ENCODE results near the gene ST3GAL3.

Gene ST3GAL3

DNA sequence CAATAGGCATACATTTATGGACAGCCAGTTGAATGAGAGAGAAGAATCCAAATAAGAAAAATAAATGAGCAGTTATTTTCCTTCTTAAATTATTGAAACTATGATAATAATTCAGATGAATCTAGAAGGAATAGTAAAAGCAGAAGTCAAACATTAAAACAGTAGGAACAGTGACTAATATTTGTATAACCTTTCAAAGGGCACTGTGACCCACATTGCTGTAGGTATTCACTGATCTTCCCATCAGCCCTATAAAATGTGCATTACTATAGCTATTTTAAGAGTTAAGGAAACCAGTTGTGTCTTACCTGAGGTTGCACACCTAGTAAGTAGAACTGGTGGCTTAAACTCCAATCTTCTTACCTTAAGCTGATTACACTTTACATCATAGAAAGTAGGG is 123.5 kb downstream of the ST3GAL3 start (continued):
- TF ChIP-seq ZNF626 (tag by site-specific recombination; IDR thresholded peaks at IDR 0.05) (no peak), KLF10 (tag by site-specific recombination; IDR thresholded peaks at IDR 0.05) (no peak), ZNF501 (tag by site-specific recombination; IDR thresholded peaks at IDR 0.05) (no peak)

GRCh38 chr1:43831851-43832250 is 124.5 kb downstream of the ST3GAL3 start:
- H3K4me1 ChIP-seq (ENCODE audit: control insufficient read depth, insufficient read depth, low read length), result peaks cover 17% of the 10 kb centered on the region
- no peak overlapping the region for H3K27ac ChIP-seq (ENCODE audit: extremely low read depth, low read depth, low read length)
- POLR2A ChIA-PET, result no interaction called here
- no peaks in the 10 kb centered on the region for H3K36me3 ChIP-seq (ENCODE audit: control insufficient read depth in 2 of 2, insufficient read depth in 1 of 2, low read length in 2 of 2)
- TF ChIP-seq ZNF132 (tag by site-specific recombination; IDR thresholded peaks at IDR 0.05; ENCODE audit: borderline replicate concordance), result no peak
- TF ChIP-seq SETDB1 (IDR thresholded peaks at IDR 0.05; ENCODE audit: insufficient read length, low read length), result no peak
- no peak for TF ChIP-seq ZBTB26 (tag by site-specific recombination; optimal IDR thresholded peaks at IDR 0.05)
- TF ChIP-seq GFI1B (tag by site-specific recombination; IDR thresholded peaks at IDR 0.05), result no peak
- TF ChIP-seq ZNF354C (tag by site-specific recombination; IDR thresholded peaks at IDR 0.05; ENCODE audit: borderline replicate concordance, low read depth), result no peak
- TF ChIP-seq ZNF174 (tag by site-specific recombination; IDR thresholded peaks at IDR 0.05), result no peak
- CTCF ChIA-PET, result no interaction called here
- H3K4me3 ChIP-seq (ENCODE audit: low read depth, low read length), result no peak overlapping the region
- H3K9me3 ChIP-seq (ENCODE audit: control insufficient read depth, insufficient read depth, low read depth, low read length), result no peaks in the 10 kb centered on the region

- TF ChIP-seq, protein P1, sequence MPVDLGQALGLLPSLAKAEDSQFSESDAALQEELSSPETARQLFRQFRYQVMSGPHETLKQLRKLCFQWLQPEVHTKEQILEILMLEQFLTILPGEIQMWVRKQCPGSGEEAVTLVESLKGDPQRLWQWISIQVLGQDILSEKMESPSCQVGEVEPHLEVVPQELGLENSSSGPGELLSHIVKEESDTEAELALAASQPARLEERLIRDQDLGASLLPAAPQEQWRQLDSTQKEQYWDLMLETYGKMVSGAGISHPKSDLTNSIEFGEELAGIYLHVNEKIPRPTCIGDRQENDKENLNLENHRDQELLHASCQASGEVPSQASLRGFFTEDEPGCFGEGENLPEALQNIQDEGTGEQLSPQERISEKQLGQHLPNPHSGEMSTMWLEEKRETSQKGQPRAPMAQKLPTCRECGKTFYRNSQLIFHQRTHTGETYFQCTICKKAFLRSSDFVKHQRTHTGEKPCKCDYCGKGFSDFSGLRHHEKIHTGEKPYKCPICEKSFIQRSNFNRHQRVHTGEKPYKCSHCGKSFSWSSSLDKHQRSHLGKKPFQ (tag by site-specific recombination; IDR thresholded peaks at IDR 0.05), result no peak
- TF ChIP-seq ZNF202 (tag by site-specific recombination; IDR thresholded peaks at IDR 0.05; ENCODE audit: borderline replicate concordance) (no peak), SCRT2 (tag by site-specific recombination; IDR thresholded peaks at IDR 0.05) (peak; percentile 50; the same call in 1 of the 2 replicates), YY2 (tag by site-specific recombination; IDR thresholded peaks at IDR 0.05) (no peak), ZNF155 (tag by site-specific recombination; IDR thresholded peaks at IDR 0.05) (no peak), ZNF404 (tag by site-specific recombination; IDR thresholded peaks at IDR 0.05) (no peak)
- TF ChIP-seq, protein P2, sequence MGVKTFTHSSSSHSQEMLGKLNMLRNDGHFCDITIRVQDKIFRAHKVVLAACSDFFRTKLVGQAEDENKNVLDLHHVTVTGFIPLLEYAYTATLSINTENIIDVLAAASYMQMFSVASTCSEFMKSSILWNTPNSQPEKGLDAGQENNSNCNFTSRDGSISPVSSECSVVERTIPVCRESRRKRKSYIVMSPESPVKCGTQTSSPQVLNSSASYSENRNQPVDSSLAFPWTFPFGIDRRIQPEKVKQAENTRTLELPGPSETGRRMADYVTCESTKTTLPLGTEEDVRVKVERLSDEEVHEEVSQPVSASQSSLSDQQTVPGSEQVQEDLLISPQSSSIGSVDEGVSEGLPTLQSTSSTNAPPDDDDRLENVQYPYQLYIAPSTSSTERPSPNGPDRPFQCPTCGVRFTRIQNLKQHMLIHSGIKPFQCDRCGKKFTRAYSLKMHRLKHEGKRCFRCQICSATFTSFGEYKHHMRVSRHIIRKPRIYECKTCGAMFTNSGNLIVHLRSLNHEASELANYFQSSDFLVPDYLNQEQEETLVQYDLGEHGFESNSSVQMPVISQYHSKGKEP (tag by site-specific recombination; IDR thresholded peaks at IDR 0.05), result no peak
- H3K9me3 ChIP-seq (ENCODE audit: control insufficient read depth, insufficient read depth, low read depth, low read length), result no peaks in the 10 kb centered on the region
- no peak overlapping the region for H3K27ac ChIP-seq (ENCODE audit: extremely low read depth, low read depth, low read length)
- ChIA-PET POLR2A (no interaction called here), CTCF (no interaction called here)
- H3K4me3 ChIP-seq (ENCODE audit: low read depth, low read length), result no peak overlapping the region
- H3K36me3 ChIP-seq (ENCODE audit: control insufficient read depth in 2 of 2, insufficient read depth in 1 of 2, low read length in 2 of 2), result no peaks in the 10 kb centered on the region
- H3K4me1 ChIP-seq (ENCODE audit: control insufficient read depth, insufficient read depth, low read length), result peaks cover 21% of the 10 kb centered on the region
Measured at GRCh38 chr1:43832255-43832654, 124.9 kb downstream of the ST3GAL3 start.

DNA sequence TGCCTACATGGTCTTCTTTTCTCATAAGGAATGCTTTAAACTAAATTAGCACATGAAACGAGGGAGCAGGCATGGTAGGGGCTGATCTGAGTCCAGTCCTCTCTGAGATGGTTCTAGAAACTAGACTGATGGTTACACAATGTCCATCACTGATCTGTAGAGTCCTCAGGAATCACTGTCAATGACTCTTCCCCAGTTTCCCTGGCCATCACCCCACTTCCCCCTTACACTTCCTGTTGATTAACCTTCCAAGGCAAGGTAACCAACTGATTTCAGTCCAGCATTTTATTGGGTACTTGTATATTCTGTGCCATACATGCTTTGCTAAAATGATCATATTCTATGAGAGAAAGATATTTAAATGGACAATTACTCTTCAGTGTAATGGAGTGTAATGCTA is 125.7 kb downstream of the ST3GAL3 start:
- ChIA-PET CTCF (interaction anchor here (0.6 kb wide), 1 partner anchor 14 kb away, joined by 3 read pairs; no protein-coding TSS in a partner anchor), POLR2A (no interaction called here)
- H3K27ac ChIP-seq (ENCODE audit: extremely low read depth, low read depth, low read length), result no peak overlapping the region
- TF ChIP-seq YY1 (tag by site-specific recombination; IDR thresholded peaks at IDR 0.05), result no peak
- no peak for TF ChIP-seq SCRT1 (tag by site-specific recombination; IDR thresholded peaks at IDR 0.05; ENCODE audit: borderline replicate concordance)
- no peak for TF ChIP-seq KLF1 (tag by site-specific recombination; IDR thresholded peaks at IDR 0.05)
- no peak for TF ChIP-seq KLF8 (tag by site-specific recombination; IDR thresholded peaks at IDR 0.05)
- no peak for TF ChIP-seq PBX3 (CRISPR knock-in tag; IDR thresholded peaks at IDR 0.05)
- TF ChIP-seq ZNF266 (tag by site-specific recombination; IDR thresholded peaks at IDR 0.05; ENCODE audit: low read depth), result no peak
- TF ChIP-seq ZNF416 (tag by site-specific recombination; IDR thresholded peaks at IDR 0.05), result no peak
- no peak for TF ChIP-seq ZNF791 (tag by site-specific recombination; IDR thresholded peaks at IDR 0.05)
- no peak for TF ChIP-seq ZNF140 (tag by site-specific recombination; IDR thresholded peaks at IDR 0.05)
- no peak for TF ChIP-seq SP7 (tag by site-specific recombination; IDR thresholded peaks at IDR 0.05)
- no peak for TF ChIP-seq ZNF76 (tag by site-specific recombination; IDR thresholded peaks at IDR 0.05; ENCODE audit: borderline replicate concordance, low read depth)

More for the DNA sequence above, 125.7 kb downstream of the ST3GAL3 start:
- Histone ChIP-seq H3K9me3 (ENCODE audit: control insufficient read depth, insufficient read depth, low read depth, low read length) (no peaks in the 10 kb centered on the region), H3K4me1 (ENCODE audit: control insufficient read depth, insufficient read depth, low read length) (peaks cover 24% of the 10 kb centered on the region), H3K36me3 (ENCODE audit: control insufficient read depth in 2 of 2, insufficient read depth in 1 of 2, low read length in 2 of 2) (no peaks in the 10 kb centered on the region), H3K4me3 (ENCODE audit: low read depth, low read length) (no peak overlapping the region)
